Mesenteric fat pad (tissue), 1 donor: ENCODE measurements around the gene PHACTR1. TPM values are rescaled to one million over a fixed set of nuclear protein-coding genes. Genes with fewer than 3 reads are reported as not detected.
"Not testable (repeated sequence)": the region's sequence is repeated elsewhere in the genome, so short reads cannot be mapped to it uniquely, and the experiment has no call there.

Experiments used
- DNase-seq: peaks from one replicate; pipeline ENCODE4 v3.0.0-alpha.2; 2020; ENCODE audit warnings: low spot score
- long read RNA-seq: library from polyadenylated mRNA; unstranded; transcript quantifications from one replicate; pipeline ENCODE4 v2.0.0, GENCODE V29; 2020
- total RNA-seq: library from RNA; stranded (reverse); fragmentation: NEBNext Ultra II Directional; extraction: Animal tissue kit (Norgen Biotek cat#: 25700); gene quantifications from one replicate; pipeline ENCODE4 v1.2.1, GENCODE V29; 2021
- donor health status: DM: yes; HTN: yes; CAD: no.

The PHACTR1 gene
- 10.8 TPM for total RNA-seq
- long read RNA-seq, partial matches to known transcripts: 0 of 21 reads
- long read RNA-seq, other reads (novel, unspliced or antisense): 19 of 21 reads

DNA sequence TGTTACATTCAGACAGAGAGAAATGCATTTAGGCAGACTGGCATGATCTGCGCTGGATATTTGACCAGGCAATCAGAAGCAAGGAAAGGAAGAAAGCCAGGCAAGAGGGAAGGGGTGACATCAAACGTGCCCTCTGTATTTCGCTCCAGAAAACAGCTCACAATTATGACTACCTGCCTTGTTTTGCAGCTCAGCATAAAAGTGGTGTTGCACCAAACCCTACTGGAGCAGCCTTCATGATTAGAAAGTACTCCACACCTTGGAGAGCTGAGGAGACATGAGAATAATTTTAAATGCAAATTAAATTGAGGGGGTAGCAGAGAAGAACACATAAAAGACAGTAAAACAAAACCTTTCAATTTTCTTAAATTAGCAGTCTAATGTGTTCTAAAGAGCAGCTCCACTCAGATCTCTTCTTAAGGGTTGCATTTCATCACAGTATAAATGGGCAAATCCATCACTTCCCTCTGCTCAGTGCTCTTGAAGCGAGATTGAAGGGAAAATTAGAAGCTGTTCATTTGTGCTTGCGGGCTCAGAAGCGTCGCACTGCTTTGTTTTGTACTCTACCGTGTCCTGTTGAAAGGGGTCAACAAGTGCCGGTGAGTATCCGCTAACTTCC is at the start of gene PHACTR1:
Gene PHACTR1, plus strand, starts transcription at position 470 of the 619 bp plus-strand sequence.
- no peak for DNase-seq

DNA sequence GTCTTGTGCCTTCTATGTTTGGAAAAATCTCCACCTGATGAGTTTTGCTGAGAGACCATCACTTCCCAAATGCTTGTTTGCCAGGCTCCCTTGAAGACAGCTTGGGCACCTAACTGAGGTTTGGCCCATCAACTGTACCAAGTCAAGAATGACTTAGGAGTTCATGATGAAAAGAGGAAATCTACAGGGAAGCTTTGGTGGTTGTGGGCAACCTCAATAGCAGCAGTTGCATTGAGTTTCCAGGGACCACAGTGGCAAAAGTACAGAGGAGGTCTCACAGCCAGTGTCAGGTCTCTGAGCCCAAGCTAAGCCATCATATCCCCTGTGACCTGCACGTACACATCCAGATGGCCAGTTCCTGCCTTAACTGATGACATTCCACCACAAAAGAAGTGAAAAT is 49.7 kb upstream of the PHACTR1 start:
- no peak for DNase-seq

DNA sequence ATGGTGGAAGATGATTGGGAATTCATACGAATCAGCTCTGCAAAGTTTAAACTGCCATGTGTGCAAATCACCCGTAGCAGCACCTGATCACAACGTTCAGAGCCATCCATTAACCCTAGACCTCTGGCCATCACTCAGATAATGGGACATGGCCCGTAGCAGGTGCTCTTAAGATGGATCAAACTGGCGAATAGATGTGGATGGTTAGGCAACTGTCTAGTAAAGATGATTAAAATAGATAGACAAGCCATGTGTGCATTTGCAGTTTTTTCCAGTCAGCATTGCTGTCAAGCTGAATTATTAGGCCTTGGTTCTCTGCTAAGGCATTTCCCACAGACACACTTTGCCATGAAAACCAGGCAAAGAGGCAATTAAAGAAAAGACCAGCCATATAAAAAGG is 40.6 kb upstream of the PHACTR1 start:
- DNase-seq: no peak

DNA sequence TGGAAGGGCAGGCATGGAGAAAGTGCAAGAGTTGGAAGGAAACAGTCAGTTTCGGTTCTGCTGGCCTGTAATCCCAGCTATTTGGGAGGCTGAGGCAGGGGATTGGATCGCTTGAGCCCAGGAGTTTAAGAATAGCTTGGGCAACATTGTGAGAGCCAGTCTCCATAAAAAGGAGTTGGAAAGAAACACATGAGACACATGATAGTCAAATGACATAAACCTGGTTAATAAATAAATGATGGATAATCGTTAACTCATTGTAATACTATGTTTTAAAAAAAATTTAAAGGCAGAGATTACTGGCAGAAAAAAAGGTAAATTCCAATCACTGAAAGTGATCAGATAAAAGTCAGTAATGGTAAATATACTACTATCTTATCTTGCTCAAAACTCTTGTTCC is 37.2 kb upstream of the PHACTR1 start:
- DNase-seq: no peak

DNA sequence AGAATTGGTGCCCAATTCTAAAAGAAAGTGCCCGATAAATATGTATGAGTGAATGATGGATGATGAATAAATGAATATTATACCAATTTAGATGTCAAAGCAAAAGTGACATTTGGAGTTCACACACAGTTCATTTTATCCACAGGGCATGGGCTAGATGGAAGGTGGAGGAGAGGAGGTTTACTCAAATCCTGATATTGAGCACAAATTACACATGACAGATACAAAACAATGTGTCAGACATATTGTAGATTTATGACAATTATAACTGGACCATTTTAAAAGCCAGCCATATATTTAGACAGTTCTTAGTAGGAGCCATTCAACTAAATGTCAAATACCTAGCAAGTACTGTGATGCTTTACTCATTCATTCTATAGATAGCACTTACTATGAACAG is 23.4 kb upstream of the PHACTR1 start:
- no peak for DNase-seq

DNA sequence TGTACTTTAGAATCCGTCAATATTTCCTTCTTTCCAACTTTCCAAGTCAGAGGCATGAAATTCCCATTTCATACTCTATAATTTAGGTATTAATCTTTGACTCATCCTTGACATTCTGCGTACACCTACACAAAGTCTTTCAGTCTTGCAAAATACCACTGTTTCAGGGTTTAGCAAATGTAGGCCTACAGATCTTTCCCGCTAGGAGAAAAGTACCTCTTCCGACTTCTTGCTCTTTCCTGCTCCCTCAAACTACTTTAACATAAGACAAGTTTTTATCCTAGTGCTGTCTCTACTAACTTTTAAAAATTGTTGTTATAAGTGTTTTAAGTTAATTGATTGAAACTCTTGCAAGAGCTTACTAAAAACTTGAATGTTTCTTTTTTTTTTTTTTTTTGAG is 18.3 kb upstream of the PHACTR1 start:
- no peak for DNase-seq

DNA sequence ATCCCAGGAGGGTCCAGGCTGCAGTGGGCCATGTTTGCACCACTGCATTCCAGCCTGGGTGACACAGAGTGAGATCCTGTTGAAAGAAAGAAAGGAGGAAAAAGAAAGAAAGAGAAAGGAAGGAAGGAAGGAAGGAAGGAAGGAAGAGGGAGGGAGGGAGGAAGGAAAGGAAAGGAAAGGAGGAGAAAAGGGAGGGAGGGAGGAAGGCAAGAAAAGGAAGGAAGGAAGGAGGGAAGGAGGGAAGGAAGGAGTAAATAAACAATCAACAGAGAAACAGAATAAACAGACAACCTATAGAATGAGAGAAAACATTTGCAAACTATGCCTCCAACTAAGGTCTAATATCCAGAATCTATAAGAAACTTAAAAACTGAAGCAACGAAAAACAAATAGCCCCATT is 11.6 kb upstream of the PHACTR1 start:
- DNase-seq: no peak

DNA sequence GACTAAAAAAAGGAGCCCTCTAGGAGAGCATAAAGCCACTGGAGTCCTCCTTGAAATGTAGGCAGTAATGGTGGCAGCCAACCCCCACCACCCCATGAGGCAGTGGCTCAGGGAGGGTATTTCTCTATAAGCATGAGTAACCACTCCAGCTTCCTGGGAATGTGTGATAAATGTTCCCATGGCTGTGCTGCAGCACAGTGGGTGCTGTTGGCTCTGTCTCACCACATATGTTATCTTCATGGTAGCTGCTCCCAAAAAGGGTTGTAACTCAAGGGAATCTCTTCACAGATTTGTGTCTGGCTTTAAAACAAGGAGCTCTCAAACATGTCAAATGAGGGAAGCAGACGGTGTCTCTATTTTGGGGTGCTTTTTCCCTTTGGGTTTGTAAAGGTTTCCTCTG is 7.5 kb upstream of the PHACTR1 start:
- DNase-seq: no peak

DNA sequence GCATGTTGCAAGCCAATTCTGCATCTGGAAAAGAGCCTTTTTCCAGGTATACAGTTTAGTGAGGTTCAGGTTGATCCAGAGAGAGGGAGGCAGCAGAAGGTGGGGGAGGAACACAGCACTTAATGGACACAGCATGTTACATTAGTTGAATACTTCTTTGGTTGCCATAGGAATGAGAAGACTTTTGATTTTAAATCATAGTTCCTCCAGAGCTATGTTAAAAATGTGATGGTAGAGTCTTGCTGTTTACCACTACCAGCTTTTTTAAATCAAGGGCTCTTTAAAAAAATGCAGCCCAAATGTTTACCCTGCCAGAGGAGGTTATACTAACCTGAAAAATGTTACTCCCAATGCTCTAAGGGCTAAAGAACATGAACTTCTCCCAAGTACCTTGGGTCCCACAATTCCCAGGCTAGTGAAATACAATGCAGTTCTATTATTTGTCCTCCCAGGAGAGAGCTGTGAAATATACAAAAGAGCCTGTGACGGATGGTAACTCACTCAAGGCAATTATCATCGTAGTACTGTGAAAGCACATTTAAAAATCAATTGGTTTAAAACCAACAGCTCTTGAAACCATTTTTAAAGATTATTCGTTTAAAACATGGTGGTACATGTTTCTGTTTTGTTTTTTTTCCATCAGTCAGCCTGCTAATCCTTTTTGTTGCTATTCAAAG is 6.9 kb upstream of the PHACTR1 start:
- DNase-seq: no peak

DNA sequence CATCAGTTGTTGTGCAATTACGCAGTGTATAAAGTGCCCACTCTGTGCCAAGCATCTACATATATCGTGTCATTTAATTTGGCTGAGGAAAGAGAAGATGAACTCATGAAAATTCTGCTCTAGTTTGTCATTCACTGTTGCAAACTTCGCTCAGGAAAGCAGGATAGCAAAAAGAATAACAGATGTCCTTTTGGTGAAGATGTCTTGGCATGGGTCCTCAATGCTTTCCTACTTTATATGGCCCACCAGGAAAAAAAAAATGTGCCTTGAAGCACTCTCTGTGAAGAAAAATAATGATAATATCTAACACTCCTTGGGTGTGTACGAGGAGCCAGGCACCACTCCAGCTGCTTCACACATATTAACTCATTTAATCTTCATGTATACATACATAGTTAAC is 5.6 kb upstream of the PHACTR1 start:
- DNase-seq: no peak

DNA sequence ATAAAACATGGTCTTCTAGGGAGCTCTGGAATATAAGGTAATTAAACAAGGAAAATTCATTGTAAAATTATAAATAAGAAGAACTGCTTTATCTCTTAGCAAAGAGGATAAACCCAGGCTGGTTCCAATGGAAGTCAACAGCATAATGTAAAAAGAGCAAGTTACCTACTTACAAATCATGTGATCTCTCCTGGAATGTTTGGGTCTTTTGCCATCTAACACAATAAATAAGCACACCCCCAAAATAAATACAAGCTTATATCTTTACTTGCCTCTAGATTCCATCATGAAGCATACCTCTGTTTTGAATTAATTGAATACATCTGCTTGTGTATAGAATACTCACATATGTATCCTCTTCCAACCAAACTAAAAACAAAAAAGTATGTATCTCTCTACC is 2.5 kb upstream of the PHACTR1 start:
- DNase-seq: no peak

DNA sequence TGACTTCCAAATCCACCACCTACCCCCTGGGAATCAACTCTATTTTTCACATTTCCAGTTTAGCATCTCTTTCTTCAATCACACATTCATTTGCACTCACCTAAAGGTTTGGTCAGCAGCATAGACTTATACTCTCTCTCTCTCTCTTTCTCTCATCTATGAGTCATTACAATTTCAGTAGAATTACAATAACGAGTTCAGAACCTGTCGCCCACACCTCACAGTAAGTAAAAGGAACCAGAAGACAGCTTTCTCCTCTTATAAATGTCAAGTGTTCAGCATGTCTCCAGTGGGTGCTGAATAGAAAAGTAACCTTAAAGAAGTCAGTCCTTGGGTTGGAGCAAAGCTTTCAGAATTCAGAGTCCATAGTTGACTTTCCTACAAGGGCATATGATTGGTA is 1.1 kb upstream of the PHACTR1 start:
- DNase-seq: no peak

DNA sequence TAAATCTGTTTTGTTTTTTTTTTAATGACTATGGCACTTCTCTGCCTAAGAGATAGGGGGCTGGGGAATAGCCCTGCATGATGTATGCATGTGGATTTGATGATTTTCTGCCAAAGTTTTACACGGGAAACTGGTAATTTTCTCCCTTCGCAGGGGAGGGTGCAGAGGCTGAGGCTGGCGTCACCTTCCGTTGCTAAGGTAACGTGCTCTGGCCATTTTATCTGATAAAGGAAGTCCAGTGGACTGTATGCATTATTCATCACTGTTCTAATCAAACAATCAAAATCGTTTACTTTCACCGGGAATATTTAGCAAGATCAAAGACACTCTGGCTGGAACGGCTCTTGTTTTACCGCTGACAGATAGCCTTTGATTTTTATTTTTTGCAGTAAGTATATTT is 789 bp downstream of the PHACTR1 start:
- DNase-seq: no peak

DNA sequence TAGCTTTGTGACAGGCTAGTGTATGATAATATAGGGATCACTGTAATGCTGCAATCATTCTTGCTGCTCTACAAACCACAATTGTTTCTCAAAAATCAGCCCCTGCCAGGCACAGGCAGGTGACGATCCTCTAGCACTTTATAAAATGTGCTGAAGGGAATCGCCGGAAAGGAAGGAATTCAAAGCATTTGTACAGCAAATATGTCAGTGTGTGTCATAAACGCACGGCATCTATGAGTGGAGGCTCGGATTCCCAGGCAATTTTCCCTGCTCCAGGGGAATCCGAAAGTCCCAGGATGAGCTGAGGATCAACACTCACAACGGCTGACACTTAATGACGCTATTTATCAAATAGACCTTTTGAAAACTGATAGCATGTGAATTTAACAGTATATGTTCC is 1.4 kb downstream of the PHACTR1 start:
- DNase-seq: no peak

DNA sequence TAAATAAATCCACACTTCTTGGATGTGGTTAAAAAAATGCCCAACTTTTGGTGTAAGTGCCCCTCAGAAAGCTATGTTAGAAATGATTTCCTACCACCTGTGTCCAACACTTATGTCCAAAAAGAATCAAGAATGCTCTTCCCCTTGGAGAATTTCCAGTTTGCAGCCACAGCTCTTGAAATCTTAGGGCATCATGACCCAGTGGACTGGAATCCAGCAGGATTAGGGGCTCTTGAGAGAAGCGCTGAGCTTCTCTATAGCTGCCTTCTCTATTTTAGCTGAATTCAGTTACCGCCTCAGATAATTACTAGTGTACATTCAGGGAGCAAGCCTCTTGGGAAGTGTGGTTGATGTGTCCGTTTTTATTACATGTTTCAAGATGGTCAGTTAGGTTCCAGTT is 2.5 kb downstream of the PHACTR1 start:
- no peak for DNase-seq

DNA sequence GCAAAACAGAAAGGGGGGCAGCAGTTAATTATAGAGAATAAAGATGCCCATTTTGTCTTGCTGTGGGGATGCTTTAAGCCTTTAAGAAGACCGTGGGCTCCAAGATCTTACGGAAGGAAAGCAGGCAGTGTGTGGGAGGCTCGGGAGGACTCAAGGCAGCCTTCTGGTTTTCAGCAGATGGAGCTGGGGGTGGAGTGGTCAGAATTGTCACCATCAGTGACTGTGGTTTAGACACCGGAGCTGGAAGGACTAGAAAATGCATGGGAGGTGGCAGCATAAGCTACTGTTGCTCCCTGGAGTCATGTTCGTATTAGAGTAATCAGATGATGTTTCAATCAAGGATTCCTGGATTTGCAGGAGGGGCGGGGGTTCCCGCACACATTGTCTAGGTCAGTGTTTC is 3.7 kb downstream of the PHACTR1 start:
- DNase-seq: no peak

DNA sequence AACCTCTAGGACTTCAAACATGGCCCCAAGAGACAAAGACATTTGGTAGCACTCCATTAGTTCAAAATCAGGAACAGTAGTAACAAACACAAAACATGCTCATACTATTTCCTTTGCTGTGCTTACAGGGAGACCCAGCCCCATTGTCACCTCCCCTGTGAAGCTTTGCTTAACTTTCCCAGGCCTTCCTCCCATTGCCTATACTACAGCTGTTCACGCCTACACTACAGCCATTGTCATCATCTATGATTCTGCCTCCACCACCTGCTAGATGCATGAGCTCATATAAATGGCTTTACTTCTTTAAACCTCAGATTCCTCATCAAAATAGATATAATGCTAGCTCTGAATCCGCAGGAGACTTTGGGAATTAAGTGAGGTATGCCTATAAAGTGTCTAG is 8.7 kb downstream of the PHACTR1 start:
- DNase-seq: no peak

DNA sequence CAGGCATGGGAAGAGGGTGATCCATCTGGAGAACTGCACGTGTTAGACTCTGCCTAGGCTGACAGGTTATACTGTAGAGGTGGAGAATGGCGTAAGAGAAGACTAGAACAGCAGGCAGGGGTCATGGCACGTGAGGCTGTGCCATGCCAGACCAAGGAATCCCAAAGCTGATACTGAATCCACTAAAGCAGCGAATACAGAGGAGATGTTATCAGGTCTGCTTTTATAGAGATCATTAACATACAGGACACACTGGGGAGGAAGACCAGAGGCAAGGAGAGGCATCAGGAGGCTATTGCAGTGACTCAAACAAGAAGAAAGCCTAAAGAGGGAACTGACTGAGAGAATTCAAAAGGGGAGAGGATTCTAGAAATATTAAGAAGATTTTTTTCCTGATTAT is 12.9 kb downstream of the PHACTR1 start:
- DNase-seq: no peak

DNA sequence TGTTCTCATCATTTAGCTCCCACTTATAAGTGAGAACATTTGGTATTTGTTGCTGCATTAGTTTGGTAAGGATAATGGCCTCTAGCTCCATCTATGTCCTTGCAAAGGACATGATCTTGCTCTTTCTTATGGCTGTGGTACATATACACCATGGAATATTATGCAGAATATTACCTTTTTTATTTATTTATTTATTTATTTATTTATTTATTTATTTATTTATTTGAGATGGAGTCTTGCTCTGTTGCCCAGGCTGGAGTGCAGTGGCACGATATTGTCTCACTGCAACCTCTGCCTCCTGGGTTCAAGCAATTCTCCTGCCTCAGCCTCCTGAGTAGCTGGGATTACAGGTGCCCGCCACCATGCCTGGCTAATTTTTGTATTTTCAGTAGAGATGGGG is 14.2 kb downstream of the PHACTR1 start:
- not testable (repeated sequence) for DNase-seq

DNA sequence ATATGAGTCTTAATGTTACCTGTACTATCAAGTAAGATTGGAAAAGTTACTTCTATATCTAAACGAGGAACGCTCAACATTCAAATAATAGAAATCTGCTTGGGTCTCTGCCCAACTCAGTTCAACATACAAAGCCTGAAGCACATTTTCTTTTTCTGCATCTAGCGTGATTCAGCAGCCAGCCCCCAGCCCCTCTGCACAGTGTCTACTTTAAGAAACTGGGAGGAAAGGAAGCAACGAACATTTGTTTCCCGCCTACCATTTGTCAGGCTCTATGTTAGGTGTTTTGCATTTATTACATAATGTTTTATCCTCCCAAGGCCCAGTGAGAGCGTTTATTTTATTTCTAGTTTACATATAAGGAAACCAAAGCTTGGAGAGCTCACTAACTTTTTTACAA is 17.3 kb downstream of the PHACTR1 start:
- no peak for DNase-seq

DNA sequence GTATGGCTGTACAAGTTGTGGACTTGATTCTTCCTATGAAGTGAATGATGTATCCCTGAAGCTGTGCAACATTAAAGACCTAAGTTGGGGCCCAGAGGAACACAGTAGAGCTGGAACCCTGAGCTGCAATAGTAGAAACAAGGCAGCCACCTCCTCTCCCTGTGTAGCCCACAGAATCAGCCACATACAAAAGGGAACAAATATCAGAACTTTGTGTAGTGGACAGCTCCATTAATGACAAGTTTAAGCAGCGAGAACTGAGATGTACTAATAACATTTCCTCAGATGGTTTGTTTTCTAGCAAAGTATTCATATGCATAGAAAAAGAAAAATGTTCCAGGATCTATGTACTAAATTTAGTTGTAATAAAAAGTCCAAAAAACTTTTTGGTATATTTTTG is 19.2 kb downstream of the PHACTR1 start:
- DNase-seq: no peak

DNA sequence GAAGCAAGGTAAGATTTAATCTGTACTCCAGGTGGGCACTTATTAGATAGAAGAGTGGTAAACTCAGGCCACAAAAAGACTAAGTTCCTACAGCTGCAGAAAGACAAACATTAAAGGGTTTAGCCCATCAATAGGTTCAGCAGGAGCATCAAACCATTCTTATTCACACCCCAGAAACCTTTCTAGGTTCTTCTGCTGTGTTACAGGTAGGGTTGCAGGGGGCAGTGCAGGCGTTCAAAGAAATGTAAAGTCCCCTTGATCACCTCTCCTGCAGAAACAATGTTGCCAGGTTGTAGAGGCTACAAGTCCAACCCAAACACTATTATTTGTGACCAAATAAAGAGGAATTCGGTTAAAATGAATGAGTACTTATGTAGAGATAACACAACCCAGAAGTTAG is 31.8 kb downstream of the PHACTR1 start:
- DNase-seq: no peak

DNA sequence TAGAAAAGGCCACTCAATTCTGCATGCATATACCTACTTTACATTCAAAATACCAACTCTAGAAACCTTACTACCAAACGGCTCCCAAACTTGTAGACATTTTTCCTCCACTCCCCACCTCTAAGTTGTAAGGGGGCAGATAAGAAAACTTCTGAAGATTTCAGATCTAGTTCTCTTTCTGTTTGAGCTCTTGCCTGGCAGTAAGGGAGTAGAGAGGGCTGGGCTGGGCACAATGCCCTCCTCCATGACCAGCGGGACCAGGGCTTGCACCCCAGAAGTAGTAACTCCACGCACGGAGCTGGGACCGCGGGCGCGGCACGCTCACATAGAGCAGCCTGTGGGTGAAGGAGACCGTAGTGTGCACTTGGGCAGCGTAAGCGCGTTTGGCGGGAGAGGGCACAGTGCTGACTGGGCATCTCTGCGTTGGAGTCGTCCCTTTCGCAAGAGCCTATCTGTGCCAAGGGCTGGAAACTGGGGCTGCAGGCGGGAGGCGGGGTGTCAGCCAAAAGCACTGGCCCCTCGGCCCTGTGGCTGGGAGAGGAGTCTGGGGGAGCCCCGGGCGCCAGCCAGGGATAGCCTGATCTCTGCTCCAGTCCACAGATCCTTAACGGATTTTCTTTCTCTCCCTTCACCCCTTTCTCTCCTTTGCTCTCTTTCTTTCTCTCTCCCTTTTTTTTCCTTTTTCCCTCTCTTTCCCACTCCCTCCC is 32.4 kb downstream of the PHACTR1 start:
- no peak for DNase-seq
